ENCODE measurements around the gene AQP11.
"Not testable (repeated sequence)": the region's sequence is repeated elsewhere in the genome, so short reads cannot be mapped to it uniquely, and the experiment has no call there.

DNA sequence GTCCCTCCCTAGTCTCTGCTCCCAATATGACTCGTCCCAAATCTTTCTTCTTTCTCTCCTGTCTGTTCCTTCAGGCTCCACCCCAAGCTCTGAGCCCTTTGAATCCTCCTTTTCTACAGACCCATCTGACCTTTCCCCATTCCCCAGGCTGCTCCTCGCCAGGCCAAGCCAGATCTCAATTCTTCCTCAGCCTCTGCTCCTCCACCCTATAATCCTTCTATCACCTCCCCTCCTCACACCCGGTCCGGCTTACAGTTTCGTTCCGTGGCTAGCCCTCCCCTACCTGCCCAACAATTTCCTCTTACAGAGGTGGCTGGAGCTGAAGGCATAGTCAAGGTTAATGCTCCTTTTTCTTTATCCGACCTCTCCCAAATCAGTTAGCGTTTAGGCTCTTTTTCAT is 38.3 kb upstream of the AQP11 start:
- TF ChIP-seq, protein P1, sequence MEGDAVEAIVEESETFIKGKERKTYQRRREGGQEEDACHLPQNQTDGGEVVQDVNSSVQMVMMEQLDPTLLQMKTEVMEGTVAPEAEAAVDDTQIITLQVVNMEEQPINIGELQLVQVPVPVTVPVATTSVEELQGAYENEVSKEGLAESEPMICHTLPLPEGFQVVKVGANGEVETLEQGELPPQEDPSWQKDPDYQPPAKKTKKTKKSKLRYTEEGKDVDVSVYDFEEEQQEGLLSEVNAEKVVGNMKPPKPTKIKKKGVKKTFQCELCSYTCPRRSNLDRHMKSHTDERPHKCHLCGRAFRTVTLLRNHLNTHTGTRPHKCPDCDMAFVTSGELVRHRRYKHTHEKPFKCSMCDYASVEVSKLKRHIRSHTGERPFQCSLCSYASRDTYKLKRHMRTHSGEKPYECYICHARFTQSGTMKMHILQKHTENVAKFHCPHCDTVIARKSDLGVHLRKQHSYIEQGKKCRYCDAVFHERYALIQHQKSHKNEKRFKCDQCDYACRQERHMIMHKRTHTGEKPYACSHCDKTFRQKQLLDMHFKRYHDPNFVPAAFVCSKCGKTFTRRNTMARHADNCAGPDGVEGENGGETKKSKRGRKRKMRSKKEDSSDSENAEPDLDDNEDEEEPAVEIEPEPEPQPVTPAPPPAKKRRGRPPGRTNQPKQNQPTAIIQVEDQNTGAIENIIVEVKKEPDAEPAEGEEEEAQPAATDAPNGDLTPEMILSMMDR (IDR thresholded peaks at IDR 0.05) = not testable (repeated sequence)
- not testable (repeated sequence) for TF ChIP-seq POLR2A (IDR thresholded peaks at IDR 0.05)
